Stimulated activated naive B cell treated with anti-CD40 and anti-IgM and Interleukin-4, amounts not matched to agents 10 μg/mL and 1 μg/mL and 100 μg/mL, for 72 hours (primary cell): Measurements from ENCODE around the gene ATXN1.
"Not testable (repeated sequence)": the region's sequence is repeated elsewhere in the genome, so short reads cannot be mapped to it uniquely, and the experiment has no call there.

Source experiments
- ATAC-seq, 2 donors: fragments of 150-1000 bp; cut with Tn5 transposase; replicated peaks; 2 replicates each; pipeline ENCODE4 v1.10.0; 2021; ENCODE audit warnings: moderate library complexity in 1 of 2
- DNase-seq: peaks from one replicate; pipeline ENCODE4 v3.0.0; 2021
- H3K27ac Mint-ChIP-seq: one replicate; pipeline ENCODE4 v1.8.0; 2022; ENCODE audit warnings: mild to moderate bottlenecking, mixed read lengths
- H3K27me3 Mint-ChIP-seq, 2 donors: one replicate each; pipeline ENCODE4 v1.8.0; 2022; ENCODE audit warnings: mixed read lengths in 2 of 2
- H3K36me3 Mint-ChIP-seq, 2 donors: one replicate each; pipeline ENCODE4 v1.8.0; 2022; ENCODE audit warnings: mixed read lengths in 2 of 2, mild to moderate bottlenecking in 1 of 2
- H3K4me1 Mint-ChIP-seq, 2 donors: one replicate each; pipeline ENCODE4 v1.8.0; 2022; ENCODE audit warnings: mixed read lengths in 2 of 2, mild to moderate bottlenecking in 1 of 2
- H3K4me3 Mint-ChIP-seq, 2 donors: one replicate each; pipeline ENCODE4 v1.8.0; 2022; ENCODE audit warnings: mild to moderate bottlenecking in 2 of 2, mixed read lengths in 2 of 2, moderate library complexity in 1 of 2
- H3K9me3 Mint-ChIP-seq, 2 donors: one replicate each; pipeline ENCODE4 v1.8.0; 2022; ENCODE audit warnings: mixed read lengths in 2 of 2, mild to moderate bottlenecking in 1 of 2

ATXN1 gene

GRCh38 chr6:16386057-16386456 lies 375.2 kb downstream of the ATXN1 start:
- H3K27me3 Mint-ChIP-seq = no peaks in the 10 kb centered on the region
- no peak overlapping the region for H3K27ac Mint-ChIP-seq
- H3K9me3 Mint-ChIP-seq = no peaks in the 10 kb centered on the region
- no peak overlapping the region for H3K4me3 Mint-ChIP-seq
- no peak for DNase-seq
- peaks cover under 1 to 2% of the 10 kb centered on the region in 2 donors for H3K4me1 Mint-ChIP-seq
- H3K36me3 Mint-ChIP-seq = peaks cover 23 to 26% of the 10 kb centered on the region in 2 donors
- no peak for ATAC-seq

- DNase-seq (no peak), ATAC-seq (no peak)
- Mint-ChIP-seq H3K4me3 (no peak overlapping the region), H3K27me3 (no peaks in the 10 kb centered on the region), H3K27ac (no peak overlapping the region), H3K9me3 (no peaks in the 10 kb centered on the region), H3K4me1 (peaks cover 0 to 6% of the 10 kb centered on the region in 2 donors), H3K36me3 (peaks cover 25 to 26% of the 10 kb centered on the region in 2 donors)
Observed at GRCh38 chr6:16383607-16384206, 377.6 kb downstream of the ATXN1 start.

- H3K4me3 Mint-ChIP-seq, H3K4me1 Mint-ChIP-seq, DNase-seq, H3K27ac Mint-ChIP-seq, H3K27me3 Mint-ChIP-seq, H3K9me3 Mint-ChIP-seq, ATAC-seq: not testable (repeated sequence)
- H3K36me3 Mint-ChIP-seq = peaks cover 28 to 37% of the 10 kb centered on the region in 2 donors
Observed at GRCh38 chr6:16381968-16382367, 379.3 kb downstream of the ATXN1 start.

GRCh38 chr6:16380220-16380809 lies 380.9 kb downstream of the ATXN1 start:
- ATAC-seq = no peak
- DNase-seq = no peak

GRCh38 chr6:16378360-16378759 lies 382.9 kb downstream of the ATXN1 start:
- not testable (repeated sequence) for H3K4me3 Mint-ChIP-seq, H3K27ac Mint-ChIP-seq, H3K9me3 Mint-ChIP-seq, H3K27me3 Mint-ChIP-seq, DNase-seq, ATAC-seq
- peaks cover 8 to 24% of the 10 kb centered on the region in 2 donors for H3K4me1 Mint-ChIP-seq
- peaks cover 21 to 36% of the 10 kb centered on the region in 2 donors for H3K36me3 Mint-ChIP-seq

More at GRCh38 chr6:16380220-16380809, 380.9 kb downstream of the ATXN1 start:
- Mint-ChIP-seq H3K27ac (no peak overlapping the region), H3K4me3 (no peak overlapping the region), H3K9me3 (no peaks in the 10 kb centered on the region), H3K27me3 (no peaks in the 10 kb centered on the region), H3K36me3 (peaks cover 27 to 38% of the 10 kb centered on the region in 2 donors), H3K4me1 (peaks cover 4 to 14% of the 10 kb centered on the region in 2 donors)

GRCh38 chr6:16377470-16377869 lies 383.8 kb downstream of the ATXN1 start:
- DNase-seq (no peak), ATAC-seq (no peak)
- peaks cover 8 to 26% of the 10 kb centered on the region in 2 donors for H3K4me1 Mint-ChIP-seq
- no peak overlapping the region for H3K27ac Mint-ChIP-seq
- peaks cover 0 to 5% of the 10 kb centered on the region in 2 donors for H3K9me3 Mint-ChIP-seq
- peaks cover 27 to 33% of the 10 kb centered on the region in 2 donors for H3K36me3 Mint-ChIP-seq
- no peaks in the 10 kb centered on the region for H3K27me3 Mint-ChIP-seq
- no peak overlapping the region for H3K4me3 Mint-ChIP-seq

- DNase-seq (no peak), ATAC-seq (no peak)
- H3K36me3 Mint-ChIP-seq = peaks cover 29 to 30% of the 10 kb centered on the region in 2 donors
- no peaks in the 10 kb centered on the region for H3K27me3 Mint-ChIP-seq
- peaks cover 10 to 30% of the 10 kb centered on the region in 2 donors for H3K4me1 Mint-ChIP-seq
- peaks cover 2 to 8% of the 10 kb centered on the region in 2 donors for H3K9me3 Mint-ChIP-seq
- no peak overlapping the region for H3K4me3 Mint-ChIP-seq
- no peak overlapping the region for H3K27ac Mint-ChIP-seq
Observed at GRCh38 chr6:16375843-16376242, 385.4 kb downstream of the ATXN1 start.

- Mint-ChIP-seq H3K27me3 (no peaks in the 10 kb centered on the region), H3K27ac (no peak overlapping the region), H3K36me3 (peaks cover 29 to 30% of the 10 kb centered on the region in 2 donors), H3K4me1 (peaks cover 10 to 27% of the 10 kb centered on the region in 2 donors), H3K9me3 (peaks cover 2 to 8% of the 10 kb centered on the region in 2 donors), H3K4me3 (no peak overlapping the region)
- DNase-seq = no peak
- ATAC-seq = no peak
Observed at GRCh38 chr6:16375206-16375605, 386.1 kb downstream of the ATXN1 start.

- DNase-seq = peak; percentile 1
- H3K27ac Mint-ChIP-seq = no peak overlapping the region
- H3K4me1 Mint-ChIP-seq = peaks cover 10 to 27% of the 10 kb centered on the region in 2 donors
- H3K9me3 Mint-ChIP-seq = peaks cover 2 to 8% of the 10 kb centered on the region in 2 donors
- no peak overlapping the region for H3K4me3 Mint-ChIP-seq
- ATAC-seq = peak; percentile 54 to 70
- peaks cover 0 to 2% of the 10 kb centered on the region in 2 donors for H3K27me3 Mint-ChIP-seq
- H3K36me3 Mint-ChIP-seq = peaks cover 29 to 32% of the 10 kb centered on the region in 2 donors
Observed at GRCh38 chr6:16374461-16375200, 386.6 kb downstream of the ATXN1 start.

GRCh38 chr6:16374016-16374415 lies 387.2 kb downstream of the ATXN1 start:
- ATAC-seq (no peak), DNase-seq (no peak)
- Mint-ChIP-seq H3K4me1 (peaks cover 10 to 27% of the 10 kb centered on the region in 2 donors), H3K4me3 (no peak overlapping the region), H3K9me3 (peaks cover 2 to 8% of the 10 kb centered on the region in 2 donors), H3K27ac (no peak overlapping the region), H3K36me3 (peaks cover 31 to 37% of the 10 kb centered on the region in 2 donors), H3K27me3 (peaks cover 0 to 8% of the 10 kb centered on the region in 2 donors)

GRCh38 chr6:16372029-16372776 lies 389.1 kb downstream of the ATXN1 start:
- no peak overlapping the region for H3K4me3 Mint-ChIP-seq
- H3K36me3 Mint-ChIP-seq = peaks cover 20 to 35% of the 10 kb centered on the region in 2 donors
- DNase-seq (no peak), ATAC-seq (no peak)
- peaks cover 8 to 27% of the 10 kb centered on the region in 2 donors for H3K4me1 Mint-ChIP-seq
- peaks cover 2 to 8% of the 10 kb centered on the region in 2 donors for H3K9me3 Mint-ChIP-seq
- peaks cover 0 to 8% of the 10 kb centered on the region in 2 donors for H3K27me3 Mint-ChIP-seq
- H3K27ac Mint-ChIP-seq = peak overlapping the region; percentile 72

GRCh38 chr6:16371401-16371800 lies 389.9 kb downstream of the ATXN1 start:
- ATAC-seq = no peak
- Mint-ChIP-seq H3K27me3 (peaks cover 0 to 8% of the 10 kb centered on the region in 2 donors), H3K4me1 (peaks cover 8 to 27% of the 10 kb centered on the region in 2 donors), H3K36me3 (peaks cover 18 to 31% of the 10 kb centered on the region in 2 donors), H3K9me3 (peaks cover 2 to 8% of the 10 kb centered on the region in 2 donors), H3K27ac (no peak overlapping the region), H3K4me3 (no peak overlapping the region)
- no peak for DNase-seq

GRCh38 chr6:16370943-16371342 lies 390.3 kb downstream of the ATXN1 start:
- Mint-ChIP-seq H3K36me3 (peaks cover 18 to 31% of the 10 kb centered on the region in 2 donors), H3K27me3 (peaks cover 0 to 8% of the 10 kb centered on the region in 2 donors), H3K9me3 (peaks cover 2 to 8% of the 10 kb centered on the region in 2 donors), H3K4me3 (no peak overlapping the region), H3K4me1 (peaks cover 7 to 22% of the 10 kb centered on the region in 2 donors), H3K27ac (no peak overlapping the region)
- ATAC-seq = no peak
- DNase-seq = no peak

GRCh38 chr6:16369989-16370388 lies 391.3 kb downstream of the ATXN1 start:
- ATAC-seq = no peak
- H3K4me1 Mint-ChIP-seq = peaks cover 7 to 16% of the 10 kb centered on the region in 2 donors
- H3K27me3 Mint-ChIP-seq = peaks cover 0 to 8% of the 10 kb centered on the region in 2 donors
- H3K4me3 Mint-ChIP-seq = no peak overlapping the region
- H3K9me3 Mint-ChIP-seq = peaks cover 2 to 8% of the 10 kb centered on the region in 2 donors
- no peak overlapping the region for H3K27ac Mint-ChIP-seq
- peaks cover 18 to 31% of the 10 kb centered on the region in 2 donors for H3K36me3 Mint-ChIP-seq
- no peak for DNase-seq
